Upper lobe of left lung (tissue), 4 donors: ENCODE measurements around the gene BRMS1.

Source experiments
- CTCF ChIP-seq, 6 experiments: fragments of 450-650 bp in 4 of 6; fragments of 200-600 bp in 2 of 6; sonication (generic) in 2 of 6; IDR thresholded peaks; one replicate each; pipeline ENCODE4 v1.5.1; 2016 to 2019; ENCODE audit warnings: antibody characterized with exemption in 6 of 6
- EP300 ChIP-seq, 4 donors: sonication (generic); formaldehyde crosslinking; IDR thresholded peaks; one replicate each; pipeline ENCODE4 v1.5.1; 2017; ENCODE audit warnings: antibody characterized with exemption in 4 of 4, control low read depth in 2 of 4

GRCh38 chr11:66311965-66312548, 32.8 kb downstream of the BRMS1 start:
- TF ChIP-seq CTCF (IDR thresholded peaks at IDR 0.05) (peak in 5 of 6 experiments; percentile 7 to 96 (median 93)), EP300 (IDR thresholded peaks at IDR 0.05) (no peak)
